Activated T-helper 17 cell treated with anti-CD3 and anti-CD28 coated beads, Interleukin-2, amount 50 U/mL, for 72 hours (primary cell): Measurements from ENCODE around the gene RAB36. TPM values are rescaled to one million over a fixed set of nuclear protein-coding genes. Genes with fewer than 3 reads are reported as not detected.

ENCODE experiments used
- ATAC-seq: fragments of 150-1000 bp; cut with Tn5 transposase; replicated peaks from 2 replicates; pipeline ENCODE4 v1.10.0; 2021; ENCODE audit warnings: mild to moderate bottlenecking, moderate library complexity
- H3K27ac Mint-ChIP-seq: one replicate; pipeline ENCODE4 v1.8.0; 2022; ENCODE audit warnings: mixed read lengths
- H3K27me3 Mint-ChIP-seq: one replicate; pipeline ENCODE4 v1.8.0; 2022; ENCODE audit warnings: mixed read lengths
- H3K36me3 Mint-ChIP-seq: one replicate; pipeline ENCODE4 v1.8.0; 2022; ENCODE audit warnings: low read depth, mild to moderate bottlenecking, mixed read lengths
- H3K4me1 Mint-ChIP-seq: one replicate; pipeline ENCODE4 v1.8.0; 2022; ENCODE audit warnings: mixed read lengths
- H3K4me3 Mint-ChIP-seq: one replicate; pipeline ENCODE4 v1.8.0; 2022; ENCODE audit warnings: mild to moderate bottlenecking, mixed read lengths
- H3K9me3 Mint-ChIP-seq: one replicate; pipeline ENCODE4 v1.8.0; 2022; ENCODE audit warnings: mixed read lengths
- total RNA-seq, 2 donors: library from RNA; stranded (reverse); gene quantifications; one replicate each; pipeline ENCODE4 v1.2.3, GENCODE V29; 2022

Gene RAB36
- total RNA-seq, 2 donors from 2014 or later: 0.61 to 0.80 TPM

- no peak for ATAC-seq
- H3K27ac Mint-ChIP-seq: peak overlapping the region; percentile 46
- no peak overlapping the region for H3K4me3 Mint-ChIP-seq
- peaks cover 4% of the 10 kb centered on the region for H3K9me3 Mint-ChIP-seq
- H3K36me3 Mint-ChIP-seq: no peaks in the 10 kb centered on the region
- no peaks in the 10 kb centered on the region for H3K27me3 Mint-ChIP-seq
- H3K4me1 Mint-ChIP-seq: peaks cover 6% of the 10 kb centered on the region
Observed at GRCh38 chr22:23114721-23115020, 30.6 kb upstream of the RAB36 start.

- no peak overlapping the region for H3K27ac Mint-ChIP-seq
- peaks cover 8% of the 10 kb centered on the region for H3K4me1 Mint-ChIP-seq
- peaks cover 6% of the 10 kb centered on the region for H3K9me3 Mint-ChIP-seq
- no peaks in the 10 kb centered on the region for H3K27me3 Mint-ChIP-seq
- no peak overlapping the region for H3K4me3 Mint-ChIP-seq
- no peak for ATAC-seq
- no peaks in the 10 kb centered on the region for H3K36me3 Mint-ChIP-seq
Observed at GRCh38 chr22:23115369-23115768, 29.9 kb upstream of the RAB36 start.

GRCh38 chr22:23115825-23116494, 29.3 kb upstream of the RAB36 start:
- peaks cover 8% of the 10 kb centered on the region for H3K4me1 Mint-ChIP-seq
- H3K36me3 Mint-ChIP-seq: no peaks in the 10 kb centered on the region
- H3K27me3 Mint-ChIP-seq: no peaks in the 10 kb centered on the region
- no peak for ATAC-seq
- H3K4me3 Mint-ChIP-seq: no peak overlapping the region
- no peak overlapping the region for H3K27ac Mint-ChIP-seq
- H3K9me3 Mint-ChIP-seq: peaks cover 6% of the 10 kb centered on the region

DNA sequence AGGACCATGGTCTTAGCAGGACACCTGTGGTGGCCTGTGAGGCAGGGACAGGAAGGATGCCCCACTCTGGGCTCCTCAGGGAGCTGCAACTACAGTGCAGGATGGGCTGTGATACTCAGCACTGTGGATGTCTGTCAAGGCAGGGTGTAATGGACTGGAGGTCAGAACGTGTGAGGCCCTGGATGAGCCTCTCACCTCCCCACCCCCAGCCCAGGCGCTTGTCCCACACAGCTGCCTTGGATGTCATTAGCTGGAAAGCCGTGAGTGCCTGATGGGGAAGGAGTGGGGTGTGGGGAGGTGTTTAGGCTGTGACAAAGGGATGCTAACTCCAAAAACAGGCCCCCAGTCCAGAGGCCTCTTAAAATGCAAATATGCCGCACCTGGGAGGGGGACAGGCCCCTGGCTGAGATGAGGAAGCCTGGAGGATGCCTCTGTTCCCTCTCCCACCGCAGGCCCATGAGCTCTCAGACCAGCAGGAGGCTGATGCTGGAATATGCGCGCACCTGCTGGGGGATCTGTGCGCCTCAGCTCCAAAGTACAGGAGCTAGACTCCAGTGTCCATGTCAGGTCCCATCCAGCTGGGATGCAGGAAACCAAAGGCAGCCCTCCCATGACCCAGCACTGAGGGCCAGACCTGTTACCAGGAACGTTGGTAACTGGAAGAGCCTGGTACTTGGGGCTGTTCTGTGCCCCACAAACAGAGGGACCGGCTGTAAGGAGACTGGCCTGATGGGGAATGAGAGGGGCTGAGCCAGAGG, 28.6 kb upstream of the RAB36 start:
- Mint-ChIP-seq H3K27me3 (no peaks in the 10 kb centered on the region), H3K27ac (no peak overlapping the region), H3K9me3 (peaks cover 6% of the 10 kb centered on the region), H3K4me3 (no peak overlapping the region), H3K4me1 (peaks cover 8% of the 10 kb centered on the region), H3K36me3 (no peaks in the 10 kb centered on the region)
- ATAC-seq: no peak

GRCh38 chr22:23117275-23117674, 28.0 kb upstream of the RAB36 start:
- ATAC-seq: no peak
- H3K36me3 Mint-ChIP-seq: no peaks in the 10 kb centered on the region
- H3K4me1 Mint-ChIP-seq: peaks cover 8% of the 10 kb centered on the region
- H3K27ac Mint-ChIP-seq: no peak overlapping the region
- no peak overlapping the region for H3K4me3 Mint-ChIP-seq
- no peaks in the 10 kb centered on the region for H3K27me3 Mint-ChIP-seq
- peaks cover 6% of the 10 kb centered on the region for H3K9me3 Mint-ChIP-seq

DNA sequence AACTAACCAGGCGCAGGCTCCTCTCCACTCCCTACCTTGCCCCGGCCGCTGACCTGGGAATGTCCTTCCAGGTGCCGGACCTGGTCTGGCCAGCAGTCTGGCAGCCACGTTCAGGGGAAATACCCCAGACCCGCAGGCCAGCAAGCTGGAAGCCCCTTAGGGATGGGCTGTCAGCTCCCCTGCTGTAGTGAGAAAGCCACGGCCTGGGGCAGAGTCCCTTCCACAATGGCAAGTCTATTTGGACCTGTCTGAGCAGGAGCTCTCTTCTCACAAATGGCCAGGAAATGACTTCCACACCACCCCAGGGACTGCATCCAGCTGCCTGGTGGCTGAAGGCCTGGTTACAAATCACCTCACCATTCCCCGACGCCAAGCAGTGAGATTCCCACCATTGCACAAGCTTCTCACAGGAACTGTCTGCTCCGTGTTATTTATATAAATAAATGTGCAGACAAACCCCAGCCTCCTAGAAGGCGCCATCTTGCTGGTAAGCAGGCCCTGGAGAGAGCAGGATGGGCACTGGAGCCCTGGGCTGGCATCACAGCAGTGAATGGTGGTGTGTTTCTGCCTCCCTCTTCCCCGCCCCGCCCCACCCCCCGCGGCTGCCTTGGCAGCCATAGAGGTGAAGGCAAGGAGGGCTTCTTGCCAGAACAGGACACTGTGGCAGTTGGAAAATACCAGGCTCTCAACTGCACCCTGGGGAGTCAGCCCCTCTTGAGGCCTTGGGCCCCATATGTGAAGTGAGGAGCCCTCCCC, 27.2 kb upstream of the RAB36 start:
- no peaks in the 10 kb centered on the region for H3K36me3 Mint-ChIP-seq
- no peak overlapping the region for H3K27ac Mint-ChIP-seq
- no peak overlapping the region for H3K4me3 Mint-ChIP-seq
- H3K9me3 Mint-ChIP-seq: peaks cover 6% of the 10 kb centered on the region
- peaks cover 8% of the 10 kb centered on the region for H3K4me1 Mint-ChIP-seq
- H3K27me3 Mint-ChIP-seq: no peaks in the 10 kb centered on the region
- ATAC-seq: no peak

- no peaks in the 10 kb centered on the region for H3K36me3 Mint-ChIP-seq
- H3K27ac Mint-ChIP-seq: peak overlapping the region; percentile 99
- peaks cover 6% of the 10 kb centered on the region for H3K9me3 Mint-ChIP-seq
- H3K4me1 Mint-ChIP-seq: peaks cover 8% of the 10 kb centered on the region
- no peaks in the 10 kb centered on the region for H3K27me3 Mint-ChIP-seq
- peak overlapping the region; percentile 83 for H3K4me3 Mint-ChIP-seq
- no peak for ATAC-seq
Observed at GRCh38 chr22:23118647-23119493, 26.4 kb upstream of the RAB36 start.

DNA sequence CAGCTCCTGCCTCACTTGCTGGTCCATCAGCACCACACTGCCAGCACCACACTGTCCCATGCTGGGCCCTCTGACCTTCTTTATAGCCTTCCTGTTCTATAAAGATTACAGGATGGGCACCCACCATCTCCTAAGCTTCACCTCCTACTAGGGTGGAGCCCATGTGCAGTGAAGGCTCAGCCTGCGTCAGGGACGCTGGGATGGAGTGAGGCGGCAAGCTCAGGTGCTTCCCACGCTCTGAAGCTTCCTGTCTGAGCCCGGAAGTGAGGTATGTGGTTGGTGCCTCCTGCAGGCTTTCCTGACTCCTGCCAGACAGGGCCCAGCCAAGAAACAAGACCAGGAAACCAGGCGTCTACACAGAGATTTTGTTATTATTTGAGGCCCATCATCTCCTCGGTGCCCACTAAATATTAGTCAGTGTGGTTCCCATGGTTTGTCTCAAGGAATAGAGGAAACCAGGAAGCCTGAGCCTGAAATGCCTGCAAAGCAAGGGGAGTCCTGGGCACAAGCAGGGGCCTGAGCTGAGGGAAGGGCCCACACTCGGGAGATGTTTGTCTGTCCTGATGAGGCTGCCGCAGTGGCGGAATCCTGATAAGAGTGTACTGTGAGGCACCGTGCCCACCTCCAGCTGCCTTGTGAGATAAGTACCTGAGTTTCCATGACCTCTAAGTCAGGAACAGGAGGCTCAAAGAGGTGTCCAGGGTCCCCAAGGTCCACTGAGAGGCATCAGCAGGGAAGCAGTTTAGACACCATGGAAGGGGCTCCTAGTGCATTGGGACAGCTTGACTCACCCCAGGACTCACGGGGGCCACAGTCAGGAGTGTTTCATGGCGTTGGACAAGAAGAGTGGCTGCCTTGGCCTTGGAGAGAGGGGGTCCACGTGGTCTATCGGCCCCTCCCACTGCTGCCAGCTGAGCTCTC, 25.5 kb upstream of the RAB36 start:
- Mint-ChIP-seq H3K9me3 (peaks cover 6% of the 10 kb centered on the region), H3K4me1 (peaks cover 8% of the 10 kb centered on the region), H3K27ac (peak overlapping the region; percentile 99), H3K27me3 (no peaks in the 10 kb centered on the region), H3K4me3 (peak overlapping the region; percentile 83), H3K36me3 (no peaks in the 10 kb centered on the region)
- ATAC-seq: peak; percentile 96

DNA sequence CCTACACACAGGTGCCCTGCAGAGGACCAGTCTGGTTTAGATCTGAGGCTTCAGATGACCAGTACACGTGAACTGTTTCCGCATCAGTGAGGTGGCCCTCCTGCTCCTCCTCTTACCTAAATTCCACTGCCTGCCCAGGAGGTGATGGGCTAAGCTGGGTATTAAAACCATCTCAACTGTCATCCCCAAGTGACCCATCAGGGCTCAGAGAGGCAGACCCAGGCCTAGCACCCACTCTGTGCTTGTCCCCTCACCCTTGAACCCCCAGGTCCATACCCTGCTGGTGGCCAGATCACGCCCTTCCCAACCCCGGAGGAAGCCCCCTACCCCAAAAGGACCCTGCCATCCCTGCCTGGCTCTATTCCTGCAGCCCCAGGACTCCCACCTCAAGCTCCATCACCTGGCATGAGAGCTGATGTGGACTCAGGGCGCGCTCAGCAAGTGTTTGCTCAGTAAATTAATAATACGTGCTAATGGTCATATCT, 24.8 kb upstream of the RAB36 start:
- H3K9me3 Mint-ChIP-seq: peaks cover 6% of the 10 kb centered on the region
- H3K36me3 Mint-ChIP-seq: no peaks in the 10 kb centered on the region
- H3K27me3 Mint-ChIP-seq: no peaks in the 10 kb centered on the region
- no peak for ATAC-seq
- peak overlapping the region; percentile 22 for H3K4me3 Mint-ChIP-seq
- H3K27ac Mint-ChIP-seq: peak overlapping the region; percentile 73
- peaks cover 8% of the 10 kb centered on the region for H3K4me1 Mint-ChIP-seq

GRCh38 chr22:23121000-23121421, 24.3 kb upstream of the RAB36 start:
- Mint-ChIP-seq H3K27ac (peak overlapping the region; percentile 73), H3K4me1 (peaks cover 8% of the 10 kb centered on the region)

DNA sequence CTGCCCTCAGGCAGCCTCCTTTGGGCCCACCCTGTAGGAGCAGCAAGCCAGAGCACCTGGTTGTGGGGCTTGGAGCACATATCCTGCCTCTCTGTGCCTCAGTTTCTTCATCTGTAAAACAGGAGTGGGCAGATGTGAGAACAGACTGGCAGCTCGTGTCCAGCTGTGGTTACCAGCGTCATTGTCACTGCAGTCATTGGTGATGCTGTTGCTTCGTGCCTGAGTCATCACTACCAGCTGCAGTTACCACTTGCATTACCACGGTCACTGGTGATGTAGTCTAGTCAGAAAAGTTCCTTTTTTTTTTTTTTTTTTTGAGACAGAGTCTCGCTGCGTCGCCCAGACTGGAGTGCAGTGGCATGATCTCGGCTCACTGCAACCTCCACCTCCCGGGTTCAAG, 23.9 kb upstream of the RAB36 start:
- no peak for ATAC-seq

More at GRCh38 chr22:23121000-23121421, 24.3 kb upstream of the RAB36 start:
- H3K36me3 Mint-ChIP-seq: no peaks in the 10 kb centered on the region
- H3K27me3 Mint-ChIP-seq: no peaks in the 10 kb centered on the region
- H3K4me3 Mint-ChIP-seq: peak overlapping the region; percentile 22
- peaks cover 6% of the 10 kb centered on the region for H3K9me3 Mint-ChIP-seq
- ATAC-seq: no peak

GRCh38 chr22:23122216-23122957, 22.9 kb upstream of the RAB36 start:
- Mint-ChIP-seq H3K9me3 (peaks cover 6% of the 10 kb centered on the region), H3K4me3 (no peak overlapping the region), H3K36me3 (no peaks in the 10 kb centered on the region), H3K27ac (no peak overlapping the region), H3K4me1 (peaks cover 8% of the 10 kb centered on the region), H3K27me3 (no peaks in the 10 kb centered on the region)
- ATAC-seq: no peak

More for the DNA sequence above, 23.9 kb upstream of the RAB36 start:
- H3K4me1 Mint-ChIP-seq: peaks cover 8% of the 10 kb centered on the region
- peaks cover 6% of the 10 kb centered on the region for H3K9me3 Mint-ChIP-seq
- H3K27me3 Mint-ChIP-seq: no peaks in the 10 kb centered on the region
- H3K36me3 Mint-ChIP-seq: no peaks in the 10 kb centered on the region
- no peak overlapping the region for H3K27ac Mint-ChIP-seq
- no peak overlapping the region for H3K4me3 Mint-ChIP-seq
